Measurements from ENCODE around the gene SETD3. TPM values are rescaled to one million over a fixed set of nuclear protein-coding genes. Genes with fewer than 3 reads are reported as not detected.
A peak's percentile ranks its signal among the peaks of the same experiment; 100 is the strongest.

The SETD3 gene
- total RNA-seq, 2 donors from 2014 or later = 57.8 to 68.1 TPM

- peak; percentile 3 for DNase-seq
- no peaks in the 10 kb centered on the region for H3K27me3 ChIP-seq (ENCODE audit: control insufficient read depth, insufficient read depth, low read length, poor library complexity, severe bottlenecking)
- peaks cover 60% of the 10 kb centered on the region for H3K36me3 Mint-ChIP-seq (ENCODE audit: low read depth)
- no peaks in the 10 kb centered on the region for H3K9me3 Mint-ChIP-seq
- 80% methylated on average over 3 of the region's 3 CpGs; no CpG with 5 or more reads in 1 of the 2 experiments for WGBS, 2 experiments (ENCODE audit: insufficient coverage in 1 of 2, insufficient read length in 1 of 2)
- no peak for TF ChIP-seq CTCF (conservative IDR thresholded peaks at IDR 0.05)
- H3K4me3 Mint-ChIP-seq = no peak overlapping the region
- H3K36me3 ChIP-seq (ENCODE audit: control insufficient read depth, insufficient read depth, low read length) = peaks cover 80% of the 10 kb centered on the region
- no peaks in the 10 kb centered on the region for H3K27me3 Mint-ChIP-seq (ENCODE audit: insufficient read depth)
- H3K9me3 ChIP-seq (ENCODE audit: control insufficient read depth, low read length) = no peaks in the 10 kb centered on the region
- H3K27ac Mint-ChIP-seq = no peak overlapping the region
- H3K4me1 Mint-ChIP-seq = no peaks in the 10 kb centered on the region
- H3K9ac ChIP-seq (ENCODE audit: extremely low read depth, low read length, poor library complexity, severe bottlenecking) = no peak overlapping the region
- no peak overlapping the region for H3K27ac ChIP-seq (ENCODE audit: low read depth, low read length)
- no peak overlapping the region for H3K4me3 ChIP-seq (ENCODE audit: low read length)
- no peaks in the 10 kb centered on the region for H3K4me1 ChIP-seq (ENCODE audit: control insufficient read depth, insufficient read depth, low read length)
Measured at GRCh38 chr14:99454246-99454645, 26.4 kb downstream of the SETD3 start.

- 88 to 94% methylated on average over 1 to 4 of the region's 4 CpGs for WGBS, 2 experiments (ENCODE audit: insufficient coverage in 1 of 2, insufficient read length in 1 of 2)
- no peaks in the 10 kb centered on the region for H3K4me1 ChIP-seq (ENCODE audit: control insufficient read depth, insufficient read depth, low read length)
- Mint-ChIP-seq H3K27ac (no peak overlapping the region), H3K4me1 (no peaks in the 10 kb centered on the region), H3K27me3 (ENCODE audit: insufficient read depth) (no peaks in the 10 kb centered on the region), H3K36me3 (ENCODE audit: low read depth) (peaks cover 59% of the 10 kb centered on the region), H3K9me3 (no peaks in the 10 kb centered on the region), H3K4me3 (no peak overlapping the region)
- H3K9ac ChIP-seq (ENCODE audit: extremely low read depth, low read length, poor library complexity, severe bottlenecking) = no peak overlapping the region
- no peak for DNase-seq
- H3K27ac ChIP-seq (ENCODE audit: low read depth, low read length) = no peak overlapping the region
- no peak for TF ChIP-seq CTCF (conservative IDR thresholded peaks at IDR 0.05)
- no peaks in the 10 kb centered on the region for H3K27me3 ChIP-seq (ENCODE audit: control insufficient read depth, insufficient read depth, low read length, poor library complexity, severe bottlenecking)
- H3K9me3 ChIP-seq (ENCODE audit: control insufficient read depth, low read length) = no peaks in the 10 kb centered on the region
- peaks cover 86% of the 10 kb centered on the region for H3K36me3 ChIP-seq (ENCODE audit: control insufficient read depth, insufficient read depth, low read length)
- no peak overlapping the region for H3K4me3 ChIP-seq (ENCODE audit: low read length)
Measured at GRCh38 chr14:99452968-99453367, 27.7 kb downstream of the SETD3 start.

DNA sequence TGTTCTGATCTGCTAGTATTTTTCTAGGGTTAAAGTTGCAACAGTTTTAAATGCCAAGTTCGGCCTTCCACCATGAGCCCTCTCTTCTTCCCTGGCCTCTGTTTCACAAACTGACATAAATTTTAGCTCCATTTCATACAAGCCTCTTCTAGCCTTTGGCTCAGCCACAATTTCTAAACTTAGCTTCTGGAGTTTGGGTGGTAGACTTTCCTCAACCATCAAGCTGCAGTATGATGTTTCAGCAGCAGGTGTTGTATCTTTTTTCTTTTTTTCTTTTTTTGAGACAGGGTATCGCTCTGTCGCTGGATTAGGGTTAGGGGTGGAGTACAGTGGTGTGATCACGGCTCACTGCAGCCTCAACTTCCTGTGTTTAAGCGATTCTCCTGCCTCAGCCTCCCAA, 29.4 kb downstream of the SETD3 start:
- 88 to 90% methylated on average over 3 to 5 of the region's 5 CpGs for WGBS, 2 experiments (ENCODE audit: insufficient coverage in 1 of 2, insufficient read length in 1 of 2)
- H3K4me1 Mint-ChIP-seq = no peaks in the 10 kb centered on the region
- Histone ChIP-seq H3K4me1 (ENCODE audit: control insufficient read depth, insufficient read depth, low read length) (no peaks in the 10 kb centered on the region), H3K9ac (ENCODE audit: extremely low read depth, low read length, poor library complexity, severe bottlenecking) (no peak overlapping the region), H3K27me3 (ENCODE audit: control insufficient read depth, insufficient read depth, low read length, poor library complexity, severe bottlenecking) (no peaks in the 10 kb centered on the region), H3K9me3 (ENCODE audit: control insufficient read depth, low read length) (no peaks in the 10 kb centered on the region), H3K27ac (ENCODE audit: low read depth, low read length) (no peak overlapping the region), H3K4me3 (ENCODE audit: low read length) (no peak overlapping the region), H3K36me3 (ENCODE audit: control insufficient read depth, insufficient read depth, low read length) (peaks cover 85% of the 10 kb centered on the region)
- no peaks in the 10 kb centered on the region for H3K27me3 Mint-ChIP-seq (ENCODE audit: insufficient read depth)
- H3K9me3 Mint-ChIP-seq = no peaks in the 10 kb centered on the region
- peaks cover 63% of the 10 kb centered on the region for H3K36me3 Mint-ChIP-seq (ENCODE audit: low read depth)
- H3K4me3 Mint-ChIP-seq = no peak overlapping the region
- H3K27ac Mint-ChIP-seq = no peak overlapping the region
- TF ChIP-seq CTCF (conservative IDR thresholded peaks at IDR 0.05) = no peak
- no peak for DNase-seq
